Fibroblast of skin of right quadriceps (primary cell): ENCODE measurements around the gene TANC1.
"Not testable (repeated sequence)": the region's sequence is repeated elsewhere in the genome, so short reads cannot be mapped to it uniquely, and the experiment has no call there.

ENCODE experiments used
- DNase-seq: peaks from one replicate; pipeline ENCODE4 v3.0.0-alpha.2; 2013

The TANC1 gene

GRCh38 chr2:159124931-159125467, 156.6 kb downstream of the TANC1 start:
- DNase-seq = no peak

GRCh38 chr2:159125858-159126257, 157.4 kb downstream of the TANC1 start:
- DNase-seq = no peak

- DNase-seq = peak; percentile 97
Measured at GRCh38 chr2:159126432-159127022, 158.1 kb downstream of the TANC1 start.

- no peak for DNase-seq
Measured at GRCh38 chr2:159128191-159128590, 159.8 kb downstream of the TANC1 start.

GRCh38 chr2:159129269-159129668, 160.8 kb downstream of the TANC1 start:
- DNase-seq = no peak

- no peak for DNase-seq
Measured at GRCh38 chr2:159129824-159130223, 161.4 kb downstream of the TANC1 start.

GRCh38 chr2:159130302-159130701, 161.9 kb downstream of the TANC1 start:
- DNase-seq = no peak

- no peak for DNase-seq
Measured at GRCh38 chr2:159131267-159131913, 162.9 kb downstream of the TANC1 start.

- DNase-seq = peak; percentile 94
Measured at GRCh38 chr2:159131914-159132281, 163.5 kb downstream of the TANC1 start.

GRCh38 chr2:159133797-159134196, 165.4 kb downstream of the TANC1 start:
- peak; percentile 47 for DNase-seq

- no peak for DNase-seq
Measured at GRCh38 chr2:159134979-159135378, 166.5 kb downstream of the TANC1 start.

GRCh38 chr2:159136391-159136790, 168.0 kb downstream of the TANC1 start:
- DNase-seq = no peak

GRCh38 chr2:159137511-159138241, 169.2 kb downstream of the TANC1 start:
- DNase-seq = no peak

- no peak for DNase-seq
Measured at GRCh38 chr2:159138642-159139182, 170.3 kb downstream of the TANC1 start.

- DNase-seq = no peak
Measured at GRCh38 chr2:159139216-159139933, 170.9 kb downstream of the TANC1 start.

GRCh38 chr2:159140070-159140769, 171.8 kb downstream of the TANC1 start:
- DNase-seq = peak; percentile 91

- DNase-seq = not testable (repeated sequence)
Measured at GRCh38 chr2:159140821-159141220, 172.4 kb downstream of the TANC1 start.

- DNase-seq = no peak
Measured at GRCh38 chr2:159144776-159145614, 176.6 kb downstream of the TANC1 start.

- no peak for DNase-seq
Measured at GRCh38 chr2:159145745-159146354, 177.4 kb downstream of the TANC1 start.

GRCh38 chr2:159146996-159147666, 178.7 kb downstream of the TANC1 start:
- no peak for DNase-seq
